Loucy (cell line): ENCODE measurements around the gene RAD51B.

Experiments
- H2AFZ ChIP-seq: fragments of 200-600 bp; sonication (generic); 2 replicates; pipeline ENCODE4 v1.6.0; 2016; ENCODE audit warnings: antibody characterized with exemption, mild to moderate bottlenecking, low read length, moderate library complexity
- H3F3A ChIP-seq: fragments of 200-600 bp; 2 replicates; pipeline ENCODE4 v1.6.0; 2016; ENCODE audit warnings: antibody characterized with exemption, low read depth, mild to moderate bottlenecking
- H3K27me3 ChIP-seq: fragments of 200-600 bp; sonication (generic); 2 replicates; pipeline ENCODE4 v1.6.1; 2014; ENCODE audit warnings: low read length, mild to moderate bottlenecking; ENCODE audit not compliant: insufficient read depth, poor library complexity, severe bottlenecking
- H3K36me3 ChIP-seq: fragments of 200-600 bp; sonication (generic); 2 replicates; pipeline ENCODE4 v1.6.1; 2016; ENCODE audit warnings: low read length; ENCODE audit not compliant: insufficient read depth
- H3K4me1 ChIP-seq: fragments of 200-600 bp; sonication (generic); 2 replicates; pipeline ENCODE4 v1.5.1; 2014; ENCODE audit warnings: low read length, mild to moderate bottlenecking; ENCODE audit not compliant: insufficient read depth, poor library complexity, severe bottlenecking
- H3K4me2 ChIP-seq: fragments of 200-600 bp; sonication (generic); 2 replicates; pipeline ENCODE4 v1.6.0; 2014; ENCODE audit warnings: antibody characterized with exemption, low read length, low read depth, mild to moderate bottlenecking; ENCODE audit not compliant: poor library complexity, severe bottlenecking
- H3K4me3 ChIP-seq: fragments of 200-600 bp; sonication (generic); 2 replicates; pipeline ENCODE4 v1.5.1; 2014; ENCODE audit warnings: low read length, mild to moderate bottlenecking, mixed read lengths; ENCODE audit not compliant: poor library complexity, severe bottlenecking
- H3K79me2 ChIP-seq: fragments of 200-600 bp; sonication (generic); 2 replicates; pipeline ENCODE4 v1.6.1; 2014; ENCODE audit warnings: low read length; ENCODE audit not compliant: insufficient read depth
- H3K9ac ChIP-seq: fragments of 200-600 bp; sonication (generic); 2 replicates; pipeline ENCODE4 v1.6.0; 2014; ENCODE audit warnings: mild to moderate bottlenecking, low read depth, low read length, moderate library complexity; ENCODE audit not compliant: poor library complexity, severe bottlenecking
- H3K9me2 ChIP-seq: fragments of 200-600 bp; sonication (generic); replicated peaks from 2 replicates; pipeline ENCODE4 v1.6.1; 2016; ENCODE audit warnings: low read depth, low read length, mixed read lengths
- H3K9me3 ChIP-seq: fragments of 200-600 bp; sonication (generic); 2 replicates; pipeline ENCODE4 v1.6.1; 2014; ENCODE audit warnings: mild to moderate bottlenecking, antibody characterized with exemption, low read length, low read depth; ENCODE audit not compliant: insufficient read depth
- H4K20me1 ChIP-seq: fragments of 200-600 bp; sonication (generic); 2 replicates; pipeline ENCODE4 v1.6.0; 2014; ENCODE audit warnings: antibody characterized with exemption, low read length, mild to moderate bottlenecking; ENCODE audit not compliant: insufficient read depth, poor library complexity, severe bottlenecking
- EZH2phosphoT487 ChIP-seq: fragments of 200-600 bp; IDR thresholded peaks from 2 replicates; pipeline ENCODE4 v1.6.1; 2018; ENCODE audit warnings: antibody characterized with exemption, mild to moderate bottlenecking, moderate library complexity, borderline replicate concordance
- TF ChIP-seq, protein P1 (sequence below): fragments of 200-600 bp; sonication (generic); conservative IDR thresholded peaks from 2 replicates; pipeline ENCODE4 v1.5.1; 2014; ENCODE audit warnings: mild to moderate bottlenecking, antibody characterized with exemption, low read length

Gene RAD51B

DNA sequence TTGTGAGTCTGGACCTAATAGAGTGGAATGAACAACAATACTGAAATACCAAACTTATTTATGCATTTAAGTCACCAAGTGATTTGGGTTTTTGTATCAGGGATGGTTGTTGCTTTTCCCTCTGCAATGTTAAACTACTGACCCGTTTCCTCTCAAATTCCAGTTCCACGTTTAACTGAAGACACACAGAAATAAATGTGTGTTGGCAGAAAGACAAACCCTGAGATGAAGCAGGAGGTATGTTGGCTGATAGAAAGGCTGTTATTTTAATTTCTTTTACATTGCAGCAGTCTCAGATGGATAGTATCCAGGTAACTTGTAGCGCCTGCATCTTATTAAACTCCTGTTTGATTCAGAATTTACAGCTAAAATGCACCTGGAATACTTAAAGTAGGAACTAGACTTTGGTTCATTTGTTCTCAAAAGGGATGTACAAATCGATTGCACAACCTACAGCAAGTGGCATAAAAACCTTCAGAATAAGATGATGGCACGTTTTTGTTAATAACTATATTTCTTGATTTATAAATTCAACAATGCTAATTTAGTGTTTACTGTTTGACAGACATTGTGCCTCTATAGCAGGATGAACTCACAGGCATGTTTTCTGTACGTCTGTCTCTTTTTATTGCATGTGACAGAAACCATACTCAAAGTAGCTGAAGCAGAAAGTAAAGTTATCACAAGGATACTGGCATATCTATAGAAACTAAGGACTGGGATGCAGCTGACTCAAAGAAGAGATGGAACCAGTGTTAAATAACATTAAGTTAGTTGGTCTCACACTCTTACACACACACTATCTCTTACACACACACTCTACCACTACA, 567.6 kb downstream of the RAD51B start:
- Histone ChIP-seq H3K36me3 (no peaks in the 10 kb centered on the region), H3F3A (no peaks in the 10 kb centered on the region), H2AFZ (no peak overlapping the region), H3K79me2 (no peaks in the 10 kb centered on the region), H3K9me2 (no peaks in the 10 kb centered on the region), H3K4me1 (peaks cover 25% of the 10 kb centered on the region), H3K9me3 (no peaks in the 10 kb centered on the region), H3K9ac (no peak overlapping the region), H4K20me1 (no peaks in the 10 kb centered on the region), H3K4me2 (peak overlapping the region; percentile 4), H3K27me3 (no peaks in the 10 kb centered on the region), H3K4me3 (no peak overlapping the region)
- TF ChIP-seq, protein P1, sequence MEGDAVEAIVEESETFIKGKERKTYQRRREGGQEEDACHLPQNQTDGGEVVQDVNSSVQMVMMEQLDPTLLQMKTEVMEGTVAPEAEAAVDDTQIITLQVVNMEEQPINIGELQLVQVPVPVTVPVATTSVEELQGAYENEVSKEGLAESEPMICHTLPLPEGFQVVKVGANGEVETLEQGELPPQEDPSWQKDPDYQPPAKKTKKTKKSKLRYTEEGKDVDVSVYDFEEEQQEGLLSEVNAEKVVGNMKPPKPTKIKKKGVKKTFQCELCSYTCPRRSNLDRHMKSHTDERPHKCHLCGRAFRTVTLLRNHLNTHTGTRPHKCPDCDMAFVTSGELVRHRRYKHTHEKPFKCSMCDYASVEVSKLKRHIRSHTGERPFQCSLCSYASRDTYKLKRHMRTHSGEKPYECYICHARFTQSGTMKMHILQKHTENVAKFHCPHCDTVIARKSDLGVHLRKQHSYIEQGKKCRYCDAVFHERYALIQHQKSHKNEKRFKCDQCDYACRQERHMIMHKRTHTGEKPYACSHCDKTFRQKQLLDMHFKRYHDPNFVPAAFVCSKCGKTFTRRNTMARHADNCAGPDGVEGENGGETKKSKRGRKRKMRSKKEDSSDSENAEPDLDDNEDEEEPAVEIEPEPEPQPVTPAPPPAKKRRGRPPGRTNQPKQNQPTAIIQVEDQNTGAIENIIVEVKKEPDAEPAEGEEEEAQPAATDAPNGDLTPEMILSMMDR: no peak
- no peak for TF ChIP-seq EZH2phosphoT487

DNA sequence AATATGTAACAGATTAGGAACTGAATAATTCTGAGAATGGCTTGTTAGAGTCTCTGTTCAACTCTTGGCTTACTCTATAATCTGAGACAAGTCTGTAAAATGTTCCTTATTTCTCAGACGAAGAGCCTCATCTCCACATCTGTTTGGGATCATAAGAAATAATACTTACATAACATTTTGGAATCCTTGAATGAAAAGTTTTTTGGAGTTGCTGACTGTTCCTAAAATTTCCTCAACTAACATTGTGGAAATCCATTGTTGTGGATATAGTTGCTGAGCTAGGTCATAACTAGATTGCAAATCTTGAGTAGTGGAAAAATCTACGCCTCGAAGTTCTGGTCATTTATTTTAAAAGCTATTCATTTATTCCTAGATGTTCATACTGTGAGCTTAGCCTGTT, 570.4 kb downstream of the RAD51B start:
- Histone ChIP-seq H3K36me3 (no peaks in the 10 kb centered on the region), H3K4me1 (peaks cover 16% of the 10 kb centered on the region), H2AFZ (no peak overlapping the region), H3K9me3 (no peaks in the 10 kb centered on the region), H3K9ac (no peak overlapping the region), H3K4me2 (no peak overlapping the region), H3K9me2 (no peaks in the 10 kb centered on the region), H3K27me3 (no peaks in the 10 kb centered on the region), H4K20me1 (no peaks in the 10 kb centered on the region), H3F3A (no peaks in the 10 kb centered on the region), H3K79me2 (no peaks in the 10 kb centered on the region), H3K4me3 (no peak overlapping the region)
- TF ChIP-seq EZH2phosphoT487: no peak
- TF ChIP-seq, protein P1: no peak

DNA sequence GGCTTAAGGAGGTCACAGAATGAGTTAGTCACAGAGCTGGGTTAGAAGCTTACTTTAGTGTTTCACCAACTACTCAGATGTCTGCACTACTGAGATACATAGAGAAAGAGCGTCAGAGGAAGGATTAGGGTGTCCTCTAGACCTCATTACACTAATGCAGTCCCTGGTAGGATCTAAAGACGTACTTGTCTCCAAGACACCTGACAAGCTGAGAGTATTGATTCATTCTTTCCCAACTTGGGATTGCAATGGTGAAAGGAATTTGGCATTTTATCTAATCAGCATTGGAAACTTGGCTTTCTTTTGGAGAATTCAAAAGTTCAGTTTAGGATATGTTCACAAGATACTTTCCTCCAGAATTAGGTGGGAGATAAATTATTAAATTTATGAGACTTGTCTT, 571.2 kb downstream of the RAD51B start:
- Histone ChIP-seq H3K27me3 (no peaks in the 10 kb centered on the region), H3K4me3 (no peak overlapping the region), H3F3A (no peaks in the 10 kb centered on the region), H3K9me3 (no peaks in the 10 kb centered on the region), H3K9ac (no peak overlapping the region), H3K36me3 (no peaks in the 10 kb centered on the region), H4K20me1 (no peaks in the 10 kb centered on the region), H3K9me2 (no peaks in the 10 kb centered on the region), H2AFZ (no peak overlapping the region), H3K79me2 (no peaks in the 10 kb centered on the region), H3K4me1 (peaks cover 16% of the 10 kb centered on the region), H3K4me2 (no peak overlapping the region)
- TF ChIP-seq, protein P1: no peak
- TF ChIP-seq EZH2phosphoT487: no peak
